GM18511 (cell line): ENCODE data around the gene KLF11.

ENCODE experiments used
- ATAC-seq: cut with Tn5 transposase; IDR thresholded peaks from one replicate; pipeline ENCODE4 v1.9.1; 2021; ENCODE audit warnings: mild to moderate bottlenecking, moderate library complexity; ENCODE audit not compliant: unreplicated experiment

Gene KLF11

DNA sequence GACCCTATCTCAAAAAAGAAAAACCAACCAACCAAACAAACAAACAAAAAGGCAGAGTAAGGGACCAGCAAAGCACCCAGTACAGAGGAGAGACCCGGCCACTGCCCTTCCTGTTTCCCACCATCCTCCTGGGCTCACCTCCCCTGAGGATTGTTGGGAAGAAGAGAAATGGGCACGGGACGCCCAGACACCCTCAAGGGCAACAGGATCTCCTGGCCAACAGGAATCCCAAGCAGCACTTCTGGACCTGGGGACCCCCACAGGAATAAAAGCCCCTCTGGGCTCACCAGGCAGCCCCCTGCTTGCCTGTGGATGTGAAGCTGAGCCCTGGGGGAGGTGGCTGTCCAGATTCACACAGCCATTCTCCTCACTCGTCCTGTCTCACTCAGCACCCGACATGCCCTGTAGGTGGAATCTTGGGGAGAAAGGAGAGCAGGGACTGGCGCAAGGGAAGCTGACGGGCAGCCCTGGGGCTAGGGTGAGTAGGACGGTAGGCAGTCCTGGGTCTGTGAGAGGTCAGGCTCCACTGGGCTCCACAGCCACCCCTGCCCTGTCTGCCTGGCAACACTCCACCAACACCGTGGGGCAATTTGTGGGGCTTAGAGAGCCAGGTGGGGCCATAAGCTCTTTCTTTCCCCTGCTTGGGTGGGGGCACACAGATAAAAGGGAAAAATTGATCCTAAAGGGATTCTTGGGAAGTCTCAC is 18.0 kb downstream of the KLF11 start:
- no peak for ATAC-seq

- ATAC-seq: no peak
Observed at GRCh38 chr2:10062931-10063365, 19.6 kb downstream of the KLF11 start.

- no peak for ATAC-seq
Observed at GRCh38 chr2:10063566-10063965, 20.2 kb downstream of the KLF11 start.

DNA sequence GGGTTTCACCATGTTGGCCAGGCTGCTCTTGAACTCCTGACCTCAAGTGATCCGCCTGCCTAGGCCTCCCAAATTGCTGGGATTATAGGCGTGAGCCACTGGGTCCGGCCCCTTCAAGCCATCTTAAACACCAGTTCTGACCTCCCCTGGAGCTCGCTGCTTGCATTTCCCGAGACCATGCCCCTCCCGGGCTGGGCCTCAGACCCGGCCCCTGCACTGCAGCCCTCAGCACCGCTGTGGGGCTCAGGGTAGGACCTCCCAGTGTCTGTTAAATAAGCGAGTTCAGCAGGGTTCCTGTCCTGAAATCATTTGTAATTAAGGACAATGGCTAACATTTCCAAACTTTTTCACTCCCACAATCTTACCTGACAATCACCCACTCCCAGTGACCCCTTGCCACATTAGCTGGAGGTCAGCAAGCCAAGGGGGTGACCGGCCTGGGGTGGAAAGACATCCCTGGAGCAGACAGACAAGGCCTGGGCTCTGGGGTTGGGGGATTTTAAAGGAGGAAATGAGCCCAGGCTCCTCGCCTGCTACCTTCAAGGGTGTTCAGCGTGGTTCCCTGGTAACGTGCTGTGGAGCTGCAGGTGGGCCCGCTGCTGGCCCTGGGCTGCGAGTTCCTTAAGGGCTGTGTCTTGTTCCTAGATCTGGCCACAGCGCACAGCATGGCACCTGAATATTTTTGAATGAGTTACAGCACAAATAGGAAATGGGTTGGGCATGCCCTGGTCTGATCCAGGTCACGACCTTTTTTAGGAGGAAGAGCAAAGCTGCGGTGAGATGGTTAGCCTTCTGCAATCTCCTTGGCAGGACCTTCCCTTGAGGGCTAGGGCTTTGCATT is 21.8 kb downstream of the KLF11 start:
- ATAC-seq: no peak

DNA sequence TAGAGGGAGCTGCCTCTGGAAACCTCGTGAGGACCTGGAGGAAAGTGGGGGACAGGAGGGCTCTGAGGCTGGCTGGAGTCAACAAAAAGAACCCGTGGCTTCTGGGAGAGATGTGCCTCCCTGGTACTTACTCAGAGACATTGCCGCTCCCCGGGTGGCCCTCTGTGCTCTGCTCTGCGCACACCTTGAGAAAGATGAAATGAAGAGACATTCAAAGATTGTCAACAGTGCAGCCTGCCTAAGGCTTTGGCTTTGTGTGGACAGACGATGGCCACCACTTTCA is 22.4 kb downstream of the KLF11 start:
- ATAC-seq: no peak

GRCh38 chr2:10067330-10067729 is 24.0 kb downstream of the KLF11 start:
- no peak for ATAC-seq

- no peak for ATAC-seq
Observed at GRCh38 chr2:10067881-10068280, 24.5 kb downstream of the KLF11 start.

DNA sequence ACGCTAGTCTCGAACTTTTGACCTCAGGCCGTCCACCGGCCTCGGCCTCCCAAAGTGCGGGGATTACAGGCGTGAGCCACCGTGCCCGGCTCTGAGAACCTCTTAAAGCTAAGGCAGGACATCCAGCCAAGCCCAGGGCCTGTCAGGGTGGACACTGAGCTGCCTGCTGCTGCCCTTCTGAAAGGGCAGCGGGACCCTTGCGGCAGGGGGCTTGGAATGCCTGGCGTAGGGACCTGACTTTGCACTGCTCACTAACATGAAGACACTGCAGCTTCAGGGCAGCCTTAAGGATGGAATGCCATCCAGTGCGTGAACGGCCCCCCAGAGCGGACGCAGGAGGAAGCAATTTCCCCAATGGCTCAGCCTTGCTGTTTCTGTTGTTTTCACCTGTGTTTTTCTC is 27.8 kb downstream of the KLF11 start:
- no peak for ATAC-seq

GRCh38 chr2:10071595-10071994 is 28.2 kb downstream of the KLF11 start:
- no peak for ATAC-seq

DNA sequence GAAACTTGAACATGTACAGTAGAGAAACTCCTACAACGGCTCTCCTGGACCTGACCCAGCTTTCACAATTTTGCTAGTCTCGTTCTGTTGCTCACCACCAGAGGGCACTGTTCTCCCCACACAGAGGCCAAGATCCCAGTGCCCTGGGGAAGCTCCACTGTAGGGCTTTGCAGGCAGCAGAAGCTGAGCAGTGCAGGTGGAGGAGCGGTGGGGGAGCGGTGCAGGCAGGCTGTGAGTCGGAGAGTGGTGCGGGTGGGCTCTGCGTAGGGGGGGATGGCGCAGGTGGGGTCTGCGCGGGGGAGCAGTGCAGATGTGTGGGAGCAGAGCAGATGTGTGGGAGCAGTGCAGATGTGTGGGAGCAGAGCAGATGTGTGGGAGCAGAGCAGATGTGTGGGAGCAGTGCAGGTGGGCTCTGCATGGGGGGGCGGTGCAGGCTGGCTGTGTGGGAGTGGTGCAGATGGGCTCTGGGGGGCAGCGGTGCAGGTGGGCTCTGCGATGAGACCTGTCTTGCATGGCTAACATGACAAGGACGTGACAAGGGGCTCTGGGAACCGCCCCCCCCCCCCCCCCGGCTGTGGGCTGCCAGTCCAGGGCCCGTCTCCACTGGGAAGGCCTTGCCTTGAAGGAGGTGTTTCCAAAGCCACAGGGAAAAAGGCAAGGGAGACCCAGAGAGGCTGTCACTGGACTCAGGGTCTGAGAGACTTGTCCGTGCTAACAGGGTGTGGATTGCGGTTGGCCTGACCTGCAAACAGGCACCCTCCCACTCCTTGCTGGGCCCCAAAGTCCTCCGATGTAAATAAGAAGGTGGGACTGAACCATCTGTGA is 29.5 kb downstream of the KLF11 start:
- ATAC-seq: peak; percentile 87

GRCh38 chr2:10073706-10074105 is 30.4 kb downstream of the KLF11 start:
- ATAC-seq: no peak

DNA sequence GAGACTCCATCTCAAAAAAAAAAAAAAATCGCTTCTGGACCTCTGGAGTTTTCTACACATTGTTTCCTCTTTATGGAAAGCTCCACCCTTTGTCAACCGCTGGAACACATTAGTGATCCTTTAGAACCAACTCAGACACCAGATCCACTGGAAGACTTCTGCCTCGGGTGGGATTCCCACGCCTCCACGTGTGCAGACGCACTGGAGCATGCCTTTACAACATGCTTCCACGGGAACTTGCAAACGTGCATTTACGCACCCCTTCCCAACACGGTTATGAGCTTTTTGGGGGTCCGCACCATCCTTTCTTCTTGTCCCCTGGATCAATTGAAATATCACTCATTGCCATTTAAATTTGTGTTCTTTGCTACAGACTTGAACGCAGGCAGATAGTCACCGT is 31.8 kb downstream of the KLF11 start:
- no peak for ATAC-seq

GRCh38 chr2:10075571-10076209 is 32.3 kb downstream of the KLF11 start:
- ATAC-seq: no peak

DNA sequence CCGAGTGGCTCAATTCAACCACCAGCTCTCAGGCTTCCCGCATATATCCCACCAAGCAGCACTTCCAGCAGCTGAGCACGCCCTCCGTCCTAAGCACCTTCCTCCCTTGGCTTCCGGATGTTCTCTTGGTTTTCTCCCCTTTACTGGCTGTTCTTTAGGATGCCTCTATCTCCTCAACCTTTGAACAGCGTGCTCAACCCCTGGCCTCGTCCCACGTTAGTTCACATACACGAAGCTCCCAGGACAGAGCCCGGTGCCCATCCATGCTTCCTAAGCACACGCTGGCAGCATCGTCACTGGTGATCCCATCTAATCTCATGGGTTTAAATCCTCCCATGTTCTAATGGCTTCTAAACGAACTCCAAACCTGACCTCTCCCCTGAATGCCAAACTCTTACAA is 33.2 kb downstream of the KLF11 start:
- no peak for ATAC-seq

GRCh38 chr2:10076988-10077527 is 33.7 kb downstream of the KLF11 start:
- ATAC-seq: no peak

GRCh38 chr2:10078001-10078400 is 34.7 kb downstream of the KLF11 start:
- no peak for ATAC-seq

- ATAC-seq: peak; percentile 4
Observed at GRCh38 chr2:10078704-10079265, 35.4 kb downstream of the KLF11 start.

DNA sequence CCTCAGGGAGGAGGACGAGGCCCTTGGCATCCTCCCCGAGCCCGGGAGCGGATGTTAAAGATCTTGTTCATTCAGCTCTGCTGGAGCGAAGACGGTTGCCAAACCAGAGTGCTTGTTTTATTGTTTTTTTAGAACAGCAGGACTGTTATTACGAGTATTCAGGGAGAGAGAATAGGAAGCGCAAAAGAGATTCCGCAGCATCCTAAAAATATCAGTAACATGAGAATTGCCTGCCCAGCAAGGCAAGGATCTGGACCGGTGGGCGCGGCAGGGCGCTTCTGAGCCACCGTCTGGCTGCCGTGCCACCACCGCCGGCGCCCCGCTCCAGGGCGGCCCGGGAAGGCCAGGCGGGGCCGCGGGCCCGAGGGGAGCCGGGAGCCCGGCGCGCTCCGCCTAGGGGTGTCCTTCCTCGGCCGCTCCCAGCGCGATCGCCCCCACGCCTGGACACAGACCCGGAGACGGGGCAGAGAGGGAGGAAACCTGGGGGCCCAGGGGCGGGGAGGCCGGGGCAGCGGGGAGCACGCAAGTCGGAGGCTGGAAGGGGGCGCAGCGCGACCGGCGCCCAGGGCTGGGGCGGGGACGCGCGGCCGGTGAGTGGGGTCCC is 36.0 kb downstream of the KLF11 start:
- ATAC-seq: peak; percentile 35

DNA sequence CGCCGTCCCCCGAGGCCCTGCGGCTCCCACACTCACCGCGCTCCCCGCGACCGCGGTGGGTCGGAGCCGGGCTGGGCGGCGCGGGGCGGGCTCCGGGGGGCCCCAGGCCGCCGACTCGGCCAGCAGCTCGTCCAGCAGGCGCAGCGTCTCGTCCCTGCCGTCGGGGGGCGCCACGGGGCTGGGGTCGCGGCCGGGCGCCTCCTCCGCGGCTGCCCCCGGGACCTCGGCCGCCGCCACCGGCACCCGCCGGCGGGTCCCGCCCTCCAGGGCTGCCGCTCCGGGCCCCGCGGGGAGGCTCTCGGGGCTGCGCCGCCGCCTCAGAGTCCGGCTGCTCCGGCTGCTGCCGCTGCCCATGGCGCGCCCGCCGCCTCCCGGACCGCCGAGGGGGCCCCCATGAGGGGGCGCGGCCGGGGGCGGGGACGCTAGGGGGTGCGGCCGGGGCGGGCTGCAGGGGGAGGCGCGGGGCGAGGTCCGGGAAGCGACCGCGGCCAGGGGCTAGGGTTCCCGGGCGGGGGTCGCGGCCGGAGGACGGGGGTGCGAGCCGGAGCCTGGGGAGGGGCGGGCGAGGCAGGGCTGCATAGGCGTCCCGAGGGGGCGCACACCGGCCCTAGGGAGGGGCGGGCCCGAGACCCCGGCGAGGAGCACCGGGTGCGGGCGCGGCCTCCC is 36.7 kb downstream of the KLF11 start, which contains the start of gene CYS1:
Gene CYS1, minus strand, starts transcription at position 542 of the 666 bp plus-strand sequence. Its CDS starts 188 bp downstream, at position 354.
- ATAC-seq: peak; percentile 42
